OCI-LY7 (cell line): ENCODE results near the gene OR2L8. TPM values are rescaled to one million over a fixed set of nuclear protein-coding genes. Genes with fewer than 3 reads are reported as not detected.

ENCODE experiments used
- BruUV-seq: library from RNA; stranded (reverse); fragments of 400-500 nt; replicated peaks from 2 replicates; lab custom pipeline; 2021; lab: Mats Ljungman, UMichigan
- CTCF ChIA-PET: fragments of 300-600 bp; sonication (Branson Sonifier 250); formaldehyde crosslinking; loops from one replicate; lab custom pipeline; 2022; ENCODE audit warnings: antibody characterized with exemption; ENCODE audit not compliant: unreplicated experiment; lab: Charles Lee
- POLR2A ChIA-PET: fragments of 300-600 bp; sonication (Branson Sonifier 250); formaldehyde crosslinking; loops from one replicate; lab custom pipeline; 2022; ENCODE audit warnings: antibody characterized with exemption; lab: Charles Lee
- DNase-seq: peaks from one replicate; pipeline ENCODE4 v3.0.0-alpha.2; 2015; ENCODE audit warnings: low spot score
- H2AFZ ChIP-seq: fragments of 200-600 bp; sonication (generic), shearing (Covaris generic); 2 replicates; pipeline ENCODE4 v1.6.1; 2014; ENCODE audit warnings: mild to moderate bottlenecking, antibody characterized with exemption, low read length, moderate library complexity
- H3K27ac ChIP-seq: fragments of 200-600 bp; sonication (generic); 2 replicates; pipeline ENCODE4 v1.5.1; 2014; ENCODE audit warnings: mixed run types, low read depth, mild to moderate bottlenecking, moderate library complexity, low read length, inconsistent platforms; ENCODE audit not compliant: poor library complexity, severe bottlenecking
- H3K36me3 ChIP-seq: fragments of 200-600 bp; sonication (generic); 2 replicates; pipeline ENCODE4 v1.6.1; 2014; ENCODE audit warnings: mild to moderate bottlenecking, antibody characterized with exemption, low read length, moderate library complexity, mixed read lengths; ENCODE audit not compliant: insufficient read depth
- H3K4me1 ChIP-seq: fragments of 200-600 bp; sonication (generic); 2 replicates; pipeline ENCODE4 v1.5.1; 2014; ENCODE audit warnings: mild to moderate bottlenecking, low read length; ENCODE audit not compliant: insufficient read depth, poor library complexity, severe bottlenecking
- H3K4me2 ChIP-seq: fragments of 200-600 bp; sonication (generic); 2 replicates; pipeline ENCODE4 v1.6.1; 2014; ENCODE audit warnings: mild to moderate bottlenecking, low read length
- H3K4me3 ChIP-seq: fragments of 200-600 bp; sonication (generic); 2 replicates; pipeline ENCODE4 v1.5.1; 2014; ENCODE audit warnings: mild to moderate bottlenecking, low read depth, low read length; ENCODE audit not compliant: poor library complexity, severe bottlenecking
- H3K79me2 ChIP-seq: fragments of 200-600 bp; sonication (generic); 2 replicates; pipeline ENCODE4 v1.6.1; 2016; ENCODE audit warnings: low read depth, mild to moderate bottlenecking, low read length, moderate library complexity, mixed read lengths; ENCODE audit not compliant: insufficient read depth
- H3K9me2 ChIP-seq: fragments of 200-600 bp; sonication (generic); 2 replicates; pipeline ENCODE4 v1.6.1; 2016; ENCODE audit warnings: mild to moderate bottlenecking, low read length, mixed read lengths; ENCODE audit not compliant: insufficient read depth
- H3K9me3 ChIP-seq: fragments of 200-600 bp; sonication (generic); 2 replicates; pipeline ENCODE4 v1.6.1; 2014; ENCODE audit warnings: mild to moderate bottlenecking, mixed run types, low read length, mixed read lengths
- H4K20me1 ChIP-seq: fragments of 200-600 bp; sonication (generic); 2 replicates; pipeline ENCODE4 v1.6.1; 2014; ENCODE audit warnings: mild to moderate bottlenecking, antibody characterized with exemption, low read length, moderate library complexity, mixed read lengths; ENCODE audit not compliant: insufficient read depth
- EZH2phosphoT487 ChIP-seq: fragments of 200-600 bp; sonication (generic); IDR thresholded peaks from 2 replicates; pipeline ENCODE4 v1.6.1; 2018; ENCODE audit warnings: low read depth, borderline replicate concordance, mild to moderate bottlenecking, mixed run types, antibody characterized with exemption, low read length, moderate library complexity, mixed read lengths
- intact Hi-C: fragments of 100-400 bp; cut with micrococcal nuclease; formaldehyde crosslinking; loops from one replicate; pipeline ENCODE4 v1.10.0; 2022; ENCODE audit not compliant: unreplicated experiment
- total RNA-seq, 2 experiments: library from RNA; depleted of rRNA in 1 of 2; stranded (reverse); fragments of >200 nt in 1 of 2; shearing (Covaris generic) in 1 of 2; gene quantifications; 2 replicates each; pipeline ENCODE4 v1.2.3, GENCODE V29; 2014 to 2022
- TF ChIP-seq, protein P1 (sequence below): fragments of 200-600 bp; sonication (generic); conservative IDR thresholded peaks from 2 replicates; pipeline ENCODE4 v1.5.1; 2014; ENCODE audit warnings: mild to moderate bottlenecking, antibody characterized with exemption, low read length, moderate library complexity, mixed read lengths

Gene OR2L8
- total RNA-seq, 2 experiments from 2014 or later, result not detected

GRCh38 chr1:247905910-247906503, 42.7 kb upstream of the OR2L8 start:
- ChIA-PET CTCF (no interaction called here), POLR2A (interaction anchor here (0.6 kb wide), 1 partner anchor 365 kb away, joined by 4 read pairs; no protein-coding TSS in a partner anchor)
- H3K9me3 ChIP-seq, result no peaks in the 10 kb centered on the region
- no peak overlapping the region for H2AFZ ChIP-seq
- no peaks in the 10 kb centered on the region for H3K9me2 ChIP-seq
- no peaks in the 10 kb centered on the region for H3K79me2 ChIP-seq
- DNase-seq, result no peak
- H3K4me1 ChIP-seq, result no peaks in the 10 kb centered on the region
- no TSS peak for BruUV-seq
- no peak overlapping the region for H3K4me3 ChIP-seq
- H3K4me2 ChIP-seq, result no peak overlapping the region
- no peaks in the 10 kb centered on the region for H3K36me3 ChIP-seq
- H4K20me1 ChIP-seq, result no peaks in the 10 kb centered on the region
- no peak overlapping the region for H3K27ac ChIP-seq
- no peak for TF ChIP-seq EZH2phosphoT487
- TF ChIP-seq, protein P1, sequence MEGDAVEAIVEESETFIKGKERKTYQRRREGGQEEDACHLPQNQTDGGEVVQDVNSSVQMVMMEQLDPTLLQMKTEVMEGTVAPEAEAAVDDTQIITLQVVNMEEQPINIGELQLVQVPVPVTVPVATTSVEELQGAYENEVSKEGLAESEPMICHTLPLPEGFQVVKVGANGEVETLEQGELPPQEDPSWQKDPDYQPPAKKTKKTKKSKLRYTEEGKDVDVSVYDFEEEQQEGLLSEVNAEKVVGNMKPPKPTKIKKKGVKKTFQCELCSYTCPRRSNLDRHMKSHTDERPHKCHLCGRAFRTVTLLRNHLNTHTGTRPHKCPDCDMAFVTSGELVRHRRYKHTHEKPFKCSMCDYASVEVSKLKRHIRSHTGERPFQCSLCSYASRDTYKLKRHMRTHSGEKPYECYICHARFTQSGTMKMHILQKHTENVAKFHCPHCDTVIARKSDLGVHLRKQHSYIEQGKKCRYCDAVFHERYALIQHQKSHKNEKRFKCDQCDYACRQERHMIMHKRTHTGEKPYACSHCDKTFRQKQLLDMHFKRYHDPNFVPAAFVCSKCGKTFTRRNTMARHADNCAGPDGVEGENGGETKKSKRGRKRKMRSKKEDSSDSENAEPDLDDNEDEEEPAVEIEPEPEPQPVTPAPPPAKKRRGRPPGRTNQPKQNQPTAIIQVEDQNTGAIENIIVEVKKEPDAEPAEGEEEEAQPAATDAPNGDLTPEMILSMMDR, result no peak
- intact Hi-C loops, result no loop called here

- Histone ChIP-seq H3K36me3 (no peaks in the 10 kb centered on the region), H3K4me3 (no peak overlapping the region), H4K20me1 (no peaks in the 10 kb centered on the region), H3K9me2 (no peaks in the 10 kb centered on the region), H2AFZ (no peak overlapping the region), H3K4me2 (no peak overlapping the region), H3K79me2 (no peaks in the 10 kb centered on the region), H3K4me1 (no peaks in the 10 kb centered on the region), H3K27ac (no peak overlapping the region), H3K9me3 (no peaks in the 10 kb centered on the region)
- no peak for DNase-seq
- BruUV-seq, result no TSS peak
- no peak for TF ChIP-seq EZH2phosphoT487
- TF ChIP-seq, protein P1, result no peak
- ChIA-PET CTCF (no interaction called here), POLR2A (interaction anchor here (0.6 kb wide), 1 partner anchor 365 kb away, joined by 4 read pairs; no protein-coding TSS in a partner anchor)
- intact Hi-C loops, result no loop called here
These were observed 42.1 kb upstream of the OR2L8 start for GRCh38 chr1:247906504-247907047.

DNA sequence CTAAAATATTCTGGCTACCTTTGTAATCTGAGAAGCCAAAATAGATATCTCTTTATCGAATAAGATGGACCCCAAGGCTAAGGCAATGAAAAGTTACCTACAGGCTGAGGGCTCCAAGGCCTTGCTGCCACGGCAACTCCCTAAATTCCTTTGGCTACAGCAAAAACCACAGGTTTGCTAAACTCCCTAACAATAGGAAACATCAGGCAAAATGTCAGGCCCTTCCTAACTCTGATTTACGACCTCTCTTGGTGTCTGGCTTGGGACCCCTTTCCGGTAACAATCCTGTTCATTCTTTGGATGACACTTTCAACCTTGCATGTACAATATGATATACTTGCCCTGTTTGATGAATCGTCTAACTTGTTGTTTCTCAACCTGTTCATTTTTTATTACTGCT, 39.9 kb upstream of the OR2L8 start:
- CTCF ChIA-PET, result no interaction called here
- Histone ChIP-seq H3K9me2 (no peaks in the 10 kb centered on the region), H3K4me1 (no peaks in the 10 kb centered on the region), H3K4me3 (no peak overlapping the region), H3K36me3 (no peaks in the 10 kb centered on the region), H4K20me1 (no peaks in the 10 kb centered on the region), H2AFZ (no peak overlapping the region), H3K9me3 (no peaks in the 10 kb centered on the region), H3K79me2 (no peaks in the 10 kb centered on the region), H3K27ac (no peak overlapping the region), H3K4me2 (no peak overlapping the region)
- DNase-seq, result no peak
- POLR2A ChIA-PET, result no interaction called here
- TF ChIP-seq, protein P1, result no peak
- no peak for TF ChIP-seq EZH2phosphoT487
- no TSS peak for BruUV-seq
- intact Hi-C loops, result no loop called here
